ENCODE results near the gene TICAM2.
"Not testable (repeated sequence)": the region's sequence is repeated elsewhere in the genome, so short reads cannot be mapped to it uniquely, and the experiment has no call there.

The TICAM2 gene

GRCh38 chr5:115601701-115602590 is at the start of gene TICAM2:
Gene TICAM2, minus strand, starts transcription at chr5:115602479. Its CDS starts 21,223 bp downstream, at chr5:115581256.
- DNase-seq (ENCODE audit: low spot score) = no peak

- DNase-seq (ENCODE audit: low spot score) = no peak
Measured at GRCh38 chr5:115649541-115649940, 47.3 kb upstream of the TICAM2 start.

GRCh38 chr5:115648056-115648455 is 45.8 kb upstream of the TICAM2 start:
- DNase-seq (ENCODE audit: low spot score) = no peak

GRCh38 chr5:115645386-115645785 is 43.1 kb upstream of the TICAM2 start:
- DNase-seq (ENCODE audit: low spot score) = not testable (repeated sequence)

- no peak for DNase-seq (ENCODE audit: low spot score)
Measured at GRCh38 chr5:115644046-115644445, 41.8 kb upstream of the TICAM2 start.

GRCh38 chr5:115641948-115642347 is 39.7 kb upstream of the TICAM2 start:
- DNase-seq (ENCODE audit: low spot score) = no peak

GRCh38 chr5:115640274-115640673 is 38.0 kb upstream of the TICAM2 start:
- no peak for DNase-seq (ENCODE audit: low spot score)

- DNase-seq (ENCODE audit: low spot score) = no peak
Measured at GRCh38 chr5:115639377-115639776, 37.1 kb upstream of the TICAM2 start.

GRCh38 chr5:115637507-115637906 is 35.2 kb upstream of the TICAM2 start:
- DNase-seq (ENCODE audit: low spot score) = no peak

- no peak for DNase-seq (ENCODE audit: low spot score)
Measured at GRCh38 chr5:115636008-115636407, 33.7 kb upstream of the TICAM2 start.

GRCh38 chr5:115634343-115635132 is 32.3 kb upstream of the TICAM2 start:
- peak; percentile 87 for DNase-seq (ENCODE audit: low spot score)

- no peak for DNase-seq (ENCODE audit: low spot score)
Measured at GRCh38 chr5:115629903-115630302, 27.6 kb upstream of the TICAM2 start.

- peak; percentile 9 for DNase-seq (ENCODE audit: low spot score)
Measured at GRCh38 chr5:115627295-115627865, 25.1 kb upstream of the TICAM2 start.

- DNase-seq (ENCODE audit: low spot score) = peak; percentile 67
Measured at GRCh38 chr5:115626445-115626823, 24.2 kb upstream of the TICAM2 start.

GRCh38 chr5:115625579-115626444 is 23.5 kb upstream of the TICAM2 start, which contains the start of gene TMED7:
Gene TMED7, minus strand, starts transcription at chr5:115626036. Its CDS starts 244 bp downstream, at chr5:115625792.
- DNase-seq (ENCODE audit: low spot score) = peak; percentile 97

GRCh38 chr5:115624994-115625393 is 22.7 kb upstream of the TICAM2 start:
- peak; percentile 34 for DNase-seq (ENCODE audit: low spot score)

- no peak for DNase-seq (ENCODE audit: low spot score)
Measured at GRCh38 chr5:115623658-115624057, 21.4 kb upstream of the TICAM2 start.

GRCh38 chr5:115621365-115621900 is 19.2 kb upstream of the TICAM2 start:
- DNase-seq (ENCODE audit: low spot score) = no peak

GRCh38 chr5:115616892-115617291 is 14.6 kb upstream of the TICAM2 start:
- no peak for DNase-seq (ENCODE audit: low spot score)

GRCh38 chr5:115616472-115616871 is 14.2 kb upstream of the TICAM2 start:
- no peak for DNase-seq (ENCODE audit: low spot score)

GRCh38 chr5:115611873-115612272 is 9.6 kb upstream of the TICAM2 start:
- DNase-seq (ENCODE audit: low spot score) = no peak
